ENCODE data around the gene MT1E.

Gene MT1E

DNA sequence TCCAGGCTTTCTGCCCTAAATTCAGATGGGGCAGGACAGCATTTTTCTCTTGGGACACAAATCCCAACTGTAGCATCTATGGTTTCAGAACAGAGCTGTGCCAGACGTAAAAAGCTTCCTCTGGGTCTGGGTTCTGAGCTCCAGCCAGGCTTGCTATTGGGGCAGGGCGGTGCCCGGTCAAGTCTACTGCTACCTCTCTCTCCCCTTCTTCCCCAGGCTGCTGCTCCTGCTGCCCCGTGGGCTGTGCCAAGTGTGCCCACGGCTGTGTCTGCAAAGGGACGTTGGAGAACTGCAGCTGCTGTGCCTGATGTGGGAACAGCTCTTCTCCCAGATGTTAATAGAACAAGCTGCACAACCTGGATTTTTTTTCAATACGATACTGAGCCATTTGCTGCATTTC, 8.0 kb downstream of the MT1E start:
- Histone ChIP-seq H3K4me1 (ENCODE audit: control insufficient read depth in 1 of 2, insufficient read depth in 1 of 2, low read depth in 1 of 2, low read length in 1 of 2) (peaks cover 0 to 3% of the 10 kb centered on the region in 2 experiments), H3K27ac (no peak overlapping the region), H3K27me3 (peaks cover 100% of the 10 kb centered on the region), H3K36me3 (no peaks in the 10 kb centered on the region), H3K9me3 (no peaks in the 10 kb centered on the region), H3K4me3 (ENCODE audit: low read depth in 1 of 2, low read length in 1 of 2) (no peak overlapping the region)
- TF ChIP-seq, protein P1, sequence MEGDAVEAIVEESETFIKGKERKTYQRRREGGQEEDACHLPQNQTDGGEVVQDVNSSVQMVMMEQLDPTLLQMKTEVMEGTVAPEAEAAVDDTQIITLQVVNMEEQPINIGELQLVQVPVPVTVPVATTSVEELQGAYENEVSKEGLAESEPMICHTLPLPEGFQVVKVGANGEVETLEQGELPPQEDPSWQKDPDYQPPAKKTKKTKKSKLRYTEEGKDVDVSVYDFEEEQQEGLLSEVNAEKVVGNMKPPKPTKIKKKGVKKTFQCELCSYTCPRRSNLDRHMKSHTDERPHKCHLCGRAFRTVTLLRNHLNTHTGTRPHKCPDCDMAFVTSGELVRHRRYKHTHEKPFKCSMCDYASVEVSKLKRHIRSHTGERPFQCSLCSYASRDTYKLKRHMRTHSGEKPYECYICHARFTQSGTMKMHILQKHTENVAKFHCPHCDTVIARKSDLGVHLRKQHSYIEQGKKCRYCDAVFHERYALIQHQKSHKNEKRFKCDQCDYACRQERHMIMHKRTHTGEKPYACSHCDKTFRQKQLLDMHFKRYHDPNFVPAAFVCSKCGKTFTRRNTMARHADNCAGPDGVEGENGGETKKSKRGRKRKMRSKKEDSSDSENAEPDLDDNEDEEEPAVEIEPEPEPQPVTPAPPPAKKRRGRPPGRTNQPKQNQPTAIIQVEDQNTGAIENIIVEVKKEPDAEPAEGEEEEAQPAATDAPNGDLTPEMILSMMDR (IDR thresholded peaks at IDR 0.05) = no peak

DNA sequence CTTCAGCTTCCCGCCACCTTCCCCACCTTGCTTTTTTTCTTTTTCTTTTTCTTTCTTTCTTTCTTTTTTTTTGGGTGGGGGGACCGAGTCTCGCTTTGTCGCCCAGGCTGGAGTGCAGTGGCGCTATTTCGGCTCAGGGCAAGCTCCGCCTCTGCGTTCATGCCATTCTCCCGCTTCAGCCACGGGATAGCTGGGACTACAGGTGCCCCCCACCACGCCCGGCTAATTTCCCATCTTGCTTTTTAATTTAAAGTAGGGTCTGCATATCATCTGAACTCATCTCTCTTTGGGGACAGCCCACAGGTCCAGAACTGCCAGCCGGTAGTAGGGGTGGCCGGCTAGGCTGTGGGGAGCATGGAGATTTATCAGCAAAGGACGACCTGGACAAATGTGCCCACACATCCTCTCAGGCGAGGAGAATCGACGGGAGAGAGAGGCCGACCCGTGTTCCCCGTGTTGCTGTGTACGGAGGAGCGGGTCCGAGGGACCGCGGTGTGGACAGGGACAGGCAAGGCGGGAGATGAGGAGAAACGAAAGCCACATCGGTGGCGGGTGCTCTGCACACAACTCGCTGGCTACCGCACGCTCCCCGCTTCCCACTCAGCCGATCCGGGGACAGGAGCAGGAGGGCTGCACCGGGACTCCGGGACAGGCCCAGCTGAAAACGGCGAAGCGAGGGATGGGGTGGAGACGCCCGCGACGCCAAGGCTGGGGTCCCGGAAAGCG, 9.3 kb downstream of the MT1E start:
- Histone ChIP-seq H3K36me3 (no peaks in the 10 kb centered on the region), H3K27ac (no peak overlapping the region), H3K9me3 (no peaks in the 10 kb centered on the region), H3K27me3 (peaks cover 100% of the 10 kb centered on the region), H3K4me3 (ENCODE audit: low read depth in 1 of 2, low read length in 1 of 2) (no peak overlapping the region), H3K4me1 (ENCODE audit: control insufficient read depth in 1 of 2, insufficient read depth in 1 of 2, low read depth in 1 of 2, low read length in 1 of 2) (peaks cover 0 to 3% of the 10 kb centered on the region in 2 experiments)
- TF ChIP-seq, protein P1 (IDR thresholded peaks at IDR 0.05) = no peak

DNA sequence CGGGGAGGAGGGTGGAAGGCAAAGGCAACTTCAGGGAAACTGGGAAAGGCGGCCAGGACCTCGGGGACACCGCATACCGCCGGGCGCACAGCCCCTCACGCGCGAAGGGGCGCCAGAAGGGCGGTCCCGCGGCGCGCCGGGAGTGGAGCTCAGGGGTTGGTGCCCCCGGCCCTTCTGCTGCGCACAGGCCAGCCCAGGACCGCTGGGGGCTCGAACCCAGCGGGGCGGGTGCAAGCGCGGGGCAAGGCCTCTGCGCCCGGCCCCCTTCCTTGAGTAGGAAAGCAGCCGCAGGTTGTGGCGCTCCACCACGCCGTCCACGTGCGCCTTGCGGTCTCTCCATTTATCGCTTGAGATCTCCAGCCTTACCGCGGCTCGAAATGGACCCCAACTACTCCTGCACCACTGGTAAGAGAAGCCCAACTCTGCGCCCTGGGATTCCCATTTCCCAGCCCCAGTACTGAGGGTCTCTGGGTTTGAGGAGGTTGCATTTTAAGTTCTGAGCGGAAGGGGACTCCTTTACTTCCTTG, 9.9 kb downstream of the MT1E start:
- Histone ChIP-seq H3K9me3 (no peaks in the 10 kb centered on the region), H3K4me3 (ENCODE audit: low read depth in 1 of 2, low read length in 1 of 2) (no peak overlapping the region), H3K27me3 (peaks cover 100% of the 10 kb centered on the region), H3K27ac (no peak overlapping the region), H3K4me1 (ENCODE audit: control insufficient read depth in 1 of 2, insufficient read depth in 1 of 2, low read depth in 1 of 2, low read length in 1 of 2) (peaks cover 0 to 3% of the 10 kb centered on the region in 2 experiments), H3K36me3 (no peaks in the 10 kb centered on the region)
- TF ChIP-seq, protein P1 (IDR thresholded peaks at IDR 0.05) = no peak

DNA sequence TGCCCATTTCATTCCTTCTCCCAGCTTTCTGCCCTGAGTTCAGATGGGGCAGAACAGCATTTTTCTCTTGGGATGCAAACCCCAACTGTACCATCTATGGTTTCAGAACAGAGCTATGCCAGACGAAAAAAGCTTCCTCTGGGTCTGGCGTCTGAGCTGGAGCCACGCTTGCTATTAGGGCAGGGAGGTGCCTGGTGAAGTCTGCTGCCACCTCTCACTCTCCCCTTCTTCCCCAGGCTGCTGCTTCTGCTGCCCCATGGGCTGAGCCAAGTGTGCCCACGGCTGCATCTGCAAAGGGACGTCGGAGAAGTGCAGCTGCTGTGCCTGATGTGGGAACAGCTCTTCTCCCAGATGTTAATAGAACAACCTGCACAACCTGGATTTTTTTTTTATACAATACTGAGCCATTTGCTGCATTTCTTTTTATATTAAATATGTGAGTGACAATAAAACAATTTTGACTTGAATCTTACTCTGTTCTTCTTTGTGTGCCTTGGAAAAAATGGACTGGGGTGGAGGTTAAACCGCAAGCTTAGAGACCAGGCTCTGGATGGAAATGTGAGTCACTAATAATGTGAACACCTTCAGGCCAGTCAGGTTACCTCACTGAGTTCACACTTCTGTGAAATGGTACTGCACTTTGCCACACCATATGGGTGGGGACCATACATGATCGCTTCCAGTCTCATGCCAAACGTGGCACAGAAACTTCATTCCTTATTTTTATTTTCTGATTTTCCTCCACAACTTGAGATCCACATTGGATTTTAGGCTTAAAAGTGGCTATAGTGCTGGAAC, 11.2 kb downstream of the MT1E start:
- H3K36me3 ChIP-seq = no peaks in the 10 kb centered on the region
- H3K4me1 ChIP-seq (ENCODE audit: control insufficient read depth in 1 of 2, insufficient read depth in 1 of 2, low read depth in 1 of 2, low read length in 1 of 2) = peaks cover 0 to 3% of the 10 kb centered on the region in 2 experiments
- TF ChIP-seq, protein P1 (IDR thresholded peaks at IDR 0.05) = no peak
- peaks cover 100% of the 10 kb centered on the region for H3K27me3 ChIP-seq
- H3K4me3 ChIP-seq (ENCODE audit: low read depth in 1 of 2, low read length in 1 of 2) = no peak overlapping the region
- H3K27ac ChIP-seq = no peak overlapping the region
- no peaks in the 10 kb centered on the region for H3K9me3 ChIP-seq

DNA sequence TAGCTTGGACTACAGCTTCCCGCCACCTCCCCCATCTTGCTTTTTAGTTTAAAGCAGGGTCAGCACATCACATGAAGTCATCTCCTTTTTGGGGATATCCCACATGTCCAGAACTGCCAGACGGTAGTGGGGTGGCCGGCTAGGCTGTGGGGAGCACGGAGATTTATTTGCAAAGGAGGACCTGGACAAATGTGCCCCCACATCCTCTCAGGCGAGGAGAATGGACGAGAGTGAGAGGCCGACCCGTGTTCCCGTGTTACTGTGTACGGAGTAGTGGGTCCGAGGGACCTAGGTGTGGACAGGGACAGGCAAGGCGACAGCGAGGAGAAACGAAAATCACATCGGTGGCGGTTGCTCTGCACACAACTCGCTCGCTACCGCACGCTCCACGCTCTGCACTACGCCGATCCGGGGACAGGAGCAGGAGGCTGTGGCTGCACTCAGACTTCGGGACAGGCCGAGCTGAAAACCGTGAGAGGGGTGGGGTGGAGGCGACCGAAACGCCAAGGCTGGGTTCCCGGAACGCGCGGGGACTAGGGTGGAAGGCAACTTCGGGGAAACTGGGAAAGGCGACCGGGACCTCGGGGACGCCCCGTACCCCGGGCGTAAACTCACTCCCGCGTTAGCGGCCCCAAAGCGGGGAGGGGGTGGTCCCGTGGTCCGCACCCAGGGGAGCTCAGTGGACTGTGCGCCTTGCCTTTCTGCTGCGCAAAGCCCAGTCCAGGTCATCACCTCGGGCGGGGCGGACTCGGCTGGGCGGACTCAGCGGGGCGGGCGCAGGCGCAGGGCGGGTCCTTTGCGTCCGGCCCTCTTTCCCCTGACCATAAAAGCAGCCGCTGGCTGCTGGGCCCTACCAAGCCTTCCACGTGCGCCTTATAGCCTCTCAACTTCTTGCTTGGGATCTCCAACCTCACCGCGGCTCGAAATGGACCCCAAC, 12.5 kb downstream of the MT1E start, which contains the start of gene MT1A:
MT1A (plus strand) TSS at position 853 of the 937 bp plus-strand sequence; CDS start at position 926, 73 bp downstream.
- no peaks in the 10 kb centered on the region for H3K36me3 ChIP-seq
- no peaks in the 10 kb centered on the region for H3K9me3 ChIP-seq
- H3K4me1 ChIP-seq (ENCODE audit: control insufficient read depth in 1 of 2, insufficient read depth in 1 of 2, low read depth in 1 of 2, low read length in 1 of 2) = peaks cover 0 to 3% of the 10 kb centered on the region in 2 experiments
- peaks cover 100% of the 10 kb centered on the region for H3K27me3 ChIP-seq
- H3K4me3 ChIP-seq (ENCODE audit: low read depth in 1 of 2, low read length in 1 of 2) = no peak within 1 kb of the TSS
- TF ChIP-seq, protein P1 (IDR thresholded peaks at IDR 0.05) = no peak
- no peak within 1 kb of the TSS for H3K27ac ChIP-seq

All from neutrophil (primary cell).